Skeletal muscle tissue (tissue), 4 donors: Measurements from ENCODE around the gene CRKL. TPM values are rescaled to one million over a fixed set of nuclear protein-coding genes. Genes with fewer than 3 reads are reported as not detected.
A peak's percentile ranks its signal among the peaks of the same experiment; 100 is the strongest.

Source experiments
- H3K27ac ChIP-seq: one replicate; pipeline ENCODE4 v1.7.0; 2013; ENCODE audit warnings: mild to moderate bottlenecking, low read depth, low read length, inconsistent platforms
- H3K27me3 ChIP-seq, 3 donors: one replicate each; pipeline ENCODE4 v1.7.0; 2013; ENCODE audit warnings: low read length in 3 of 3; ENCODE audit not compliant: control insufficient read depth in 3 of 3, insufficient read depth in 3 of 3
- H3K36me3 ChIP-seq, 3 donors: one replicate each; pipeline ENCODE4 v1.7.0; 2013; ENCODE audit warnings: low read length in 3 of 3; ENCODE audit not compliant: control insufficient read depth in 3 of 3, insufficient read depth in 3 of 3
- H3K4me1 ChIP-seq, 3 donors: one replicate each; pipeline ENCODE4 v1.7.0; 2013; ENCODE audit warnings: low read length in 3 of 3, mild to moderate bottlenecking in 3 of 3; ENCODE audit not compliant: control insufficient read depth in 3 of 3, insufficient read depth in 3 of 3
- H3K4me3 ChIP-seq, 3 donors: one replicate each; pipeline ENCODE4 v1.7.0; 2013; ENCODE audit warnings: low read length in 3 of 3
- H3K9ac ChIP-seq, 3 donors: one replicate each; pipeline ENCODE4 v1.7.0; 2013; ENCODE audit warnings: low read length in 3 of 3, mild to moderate bottlenecking in 3 of 3, moderate library complexity in 2 of 3, low read depth in 1 of 3
- H3K9me3 ChIP-seq, 3 donors: one replicate each; pipeline ENCODE4 v1.7.0; 2013; ENCODE audit warnings: low read length in 3 of 3; ENCODE audit not compliant: control insufficient read depth in 3 of 3
- total RNA-seq: library from RNA; depleted of rRNA; stranded (reverse); fragments of >200 nt; gene quantifications from one replicate; pipeline ENCODE4 v1.2.3, GENCODE V29; 2014
- donor health status: Osteomylitis.

CRKL gene, protein sequence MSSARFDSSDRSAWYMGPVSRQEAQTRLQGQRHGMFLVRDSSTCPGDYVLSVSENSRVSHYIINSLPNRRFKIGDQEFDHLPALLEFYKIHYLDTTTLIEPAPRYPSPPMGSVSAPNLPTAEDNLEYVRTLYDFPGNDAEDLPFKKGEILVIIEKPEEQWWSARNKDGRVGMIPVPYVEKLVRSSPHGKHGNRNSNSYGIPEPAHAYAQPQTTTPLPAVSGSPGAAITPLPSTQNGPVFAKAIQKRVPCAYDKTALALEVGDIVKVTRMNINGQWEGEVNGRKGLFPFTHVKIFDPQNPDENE
- total RNA-seq, result 45.9 TPM

DNA sequence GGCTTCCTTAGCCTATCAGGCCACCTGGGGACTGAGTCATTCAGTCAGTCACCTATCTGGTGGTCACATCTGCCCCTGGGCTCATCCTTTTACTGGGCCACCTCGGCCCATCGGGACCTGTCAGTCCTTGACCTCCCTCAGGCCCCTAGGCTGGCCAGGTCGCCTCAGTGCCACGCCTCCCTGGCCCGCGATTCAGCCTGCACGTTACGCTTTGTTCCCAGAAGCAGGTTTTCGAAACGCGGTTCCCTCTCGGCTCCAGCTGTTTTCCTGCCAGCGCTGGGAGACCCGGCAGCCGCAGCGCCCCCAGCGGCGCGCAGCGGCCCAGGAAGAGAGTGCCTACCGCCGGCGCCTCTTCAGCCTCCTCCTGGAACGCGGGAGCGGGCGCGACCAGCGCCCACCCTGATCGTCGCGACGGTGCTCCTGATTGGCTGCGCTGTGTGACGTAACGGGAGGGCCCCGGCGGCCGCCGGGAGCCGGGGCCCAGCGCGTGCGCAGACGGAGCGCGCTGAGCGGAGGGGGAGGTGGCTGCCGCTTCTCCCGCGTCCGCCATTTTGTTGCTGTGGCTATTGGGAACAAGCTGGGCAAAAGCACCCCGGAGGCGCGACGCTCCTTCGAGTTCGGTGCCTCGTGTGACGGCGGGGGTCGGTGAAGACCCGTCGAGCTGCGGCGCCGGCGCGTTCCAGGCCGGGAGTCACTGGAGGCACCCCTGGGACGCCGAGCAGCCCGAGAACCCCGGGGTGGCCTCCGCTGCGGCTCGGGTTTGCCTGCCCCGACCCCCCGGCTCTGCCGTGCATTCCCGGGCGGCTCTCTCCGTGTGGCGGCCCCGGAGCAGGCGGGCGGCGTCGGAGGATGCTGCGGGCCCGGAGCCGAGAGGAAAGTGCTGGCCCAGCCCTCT, at the start of gene CRKL:
Gene CRKL, plus strand, starts transcription at position 492 of the 895 bp plus-strand sequence. CDS start 528 bp downstream, outside the sequence.
- H3K4me1 ChIP-seq, result peaks cover 12 to 20% (median 17%) of the 10 kb centered on the region in 3 donors
- peak within 1 kb of the TSS; percentile 90 for H3K27ac ChIP-seq
- peaks cover 0 to 3% (median 0%) of the 10 kb centered on the region in 3 donors for H3K36me3 ChIP-seq
- peak within 1 kb of the TSS; percentile 79 to 96 (median 95) for H3K4me3 ChIP-seq
- H3K27me3 ChIP-seq, result no peaks in the 10 kb centered on the region
- H3K9ac ChIP-seq, result peak within 1 kb of the TSS; percentile 89 to 96 (median 90)
- no peaks in the 10 kb centered on the region for H3K9me3 ChIP-seq

DNA sequence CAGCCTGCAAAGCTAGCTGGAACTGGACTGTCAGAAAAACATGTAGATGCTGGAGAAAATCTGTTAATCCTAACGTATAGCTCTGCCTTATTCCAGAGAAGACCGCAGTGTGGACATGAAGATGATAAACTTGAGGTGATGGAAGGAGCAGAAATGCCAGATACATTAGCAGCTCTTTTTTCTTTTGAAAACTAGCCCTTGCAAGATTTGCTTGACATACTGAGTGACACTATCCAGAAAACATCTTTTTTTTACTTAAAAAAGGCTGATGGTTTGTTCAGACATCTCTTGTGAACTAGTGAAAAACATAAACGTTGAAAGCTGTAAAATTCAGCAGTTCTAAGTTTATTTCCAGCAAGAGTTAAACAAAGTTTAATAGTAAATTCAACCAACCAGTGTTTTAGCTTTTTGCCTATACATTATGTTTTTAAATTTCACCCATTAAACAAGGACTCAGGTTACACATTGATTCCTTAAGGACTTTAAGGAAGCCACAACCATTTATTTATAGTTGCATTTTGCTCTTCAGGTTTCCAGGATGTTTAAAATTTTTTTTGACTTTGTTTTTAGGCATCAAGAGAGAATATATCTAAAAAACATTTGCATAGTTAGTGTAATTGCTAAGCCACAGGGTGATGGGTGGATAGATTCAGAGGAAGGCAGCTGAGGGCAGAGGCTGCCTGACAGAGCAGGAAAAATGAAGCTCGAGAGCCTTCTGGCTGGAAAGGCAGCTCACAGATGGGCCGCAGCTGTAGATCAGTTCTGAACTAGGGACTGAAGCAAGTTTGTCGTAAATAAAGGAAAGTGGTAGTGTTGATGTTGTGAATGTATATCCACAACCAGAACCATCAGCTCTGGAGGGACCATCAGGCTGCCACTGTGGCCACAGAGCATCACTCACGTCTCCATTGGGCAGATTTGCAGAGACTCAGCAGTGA, 48.9 kb upstream of the CRKL start:
- Histone ChIP-seq H3K4me3 (no peak overlapping the region), H3K27ac (peak overlapping the region; percentile 86), H3K36me3 (peaks cover 12 to 21% (median 16%) of the 10 kb centered on the region in 3 donors), H3K27me3 (no peaks in the 10 kb centered on the region), H3K4me1 (peaks cover 14 to 30% (median 24%) of the 10 kb centered on the region in 3 donors), H3K9ac (peak overlapping the region in 2 of 3 donors; percentile 48 to 51), H3K9me3 (no peaks in the 10 kb centered on the region)

DNA sequence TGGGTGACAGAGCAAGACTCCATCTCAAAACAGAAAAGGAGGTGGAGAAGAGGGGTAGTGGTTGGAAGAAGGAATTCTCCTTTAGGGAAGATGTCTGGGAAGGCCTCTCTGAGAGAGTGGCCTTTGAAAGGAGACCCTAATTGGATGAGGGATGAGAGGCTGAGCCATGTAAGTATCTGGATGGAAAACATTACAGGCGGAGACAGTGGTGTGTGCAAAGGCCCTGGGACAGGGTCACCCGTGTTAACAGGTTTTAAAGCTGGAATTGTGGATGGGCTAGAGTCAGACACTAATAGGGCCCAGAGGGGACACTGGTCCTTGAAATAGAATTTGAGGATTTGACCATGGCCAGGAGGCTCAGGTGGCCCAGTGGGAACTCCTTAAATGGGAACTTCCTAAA, 48.0 kb upstream of the CRKL start:
- H3K4me1 ChIP-seq, result peaks cover 14 to 26% (median 23%) of the 10 kb centered on the region in 3 donors
- no peak overlapping the region for H3K27ac ChIP-seq

DNA sequence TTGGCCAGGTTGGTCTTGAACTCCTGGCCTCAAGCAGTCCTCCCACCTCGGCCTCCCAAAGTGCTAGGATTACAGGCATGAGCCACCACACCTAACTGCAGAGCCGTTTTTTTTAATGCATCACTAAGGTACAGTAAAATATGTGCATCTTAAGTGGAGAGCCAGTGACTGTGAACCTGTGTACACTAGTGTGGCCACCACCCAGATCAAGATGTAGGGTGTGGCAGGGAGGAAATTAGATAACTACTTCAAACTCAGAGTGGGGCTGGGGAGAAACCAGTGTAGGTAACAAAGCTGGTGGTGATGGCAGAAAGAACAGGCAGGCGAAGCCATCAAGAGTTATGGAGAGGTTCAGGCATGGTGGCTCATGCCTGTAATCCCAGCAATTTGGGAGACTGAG, 44.0 kb upstream of the CRKL start:
- H3K36me3 ChIP-seq, result peaks cover 16 to 21% (median 18%) of the 10 kb centered on the region in 3 donors
- no peak overlapping the region for H3K9ac ChIP-seq
- no peaks in the 10 kb centered on the region for H3K27me3 ChIP-seq
- no peaks in the 10 kb centered on the region for H3K9me3 ChIP-seq
- no peak overlapping the region for H3K27ac ChIP-seq
- H3K4me1 ChIP-seq, result no peaks in the 10 kb centered on the region
- no peak overlapping the region for H3K4me3 ChIP-seq

More for the DNA sequence above, 48.0 kb upstream of the CRKL start:
- Histone ChIP-seq H3K9ac (no peak overlapping the region), H3K27me3 (no peaks in the 10 kb centered on the region), H3K4me3 (no peak overlapping the region), H3K9me3 (no peaks in the 10 kb centered on the region), H3K36me3 (peaks cover 11 to 23% (median 11%) of the 10 kb centered on the region in 3 donors)

DNA sequence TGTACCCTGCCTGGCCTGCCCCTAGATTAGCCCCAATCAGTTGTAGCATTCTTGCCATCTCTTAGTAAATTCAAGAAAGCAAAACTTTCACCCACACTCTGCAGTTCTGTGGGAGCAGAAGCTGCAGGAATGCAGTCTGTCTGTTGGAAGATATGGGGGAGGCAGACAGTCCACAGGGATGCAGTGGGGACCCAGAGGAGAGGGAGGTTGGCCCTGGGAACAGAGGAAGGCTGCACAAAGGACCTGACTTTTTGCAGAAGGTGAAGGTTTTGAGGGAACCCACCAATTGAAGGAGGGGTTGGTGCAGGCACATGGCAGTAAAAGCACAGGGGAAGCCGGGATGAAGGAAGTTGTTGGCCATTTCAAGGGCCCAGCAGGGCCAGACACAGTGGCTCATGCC, 41.9 kb upstream of the CRKL start:
- Histone ChIP-seq H3K27me3 (no peaks in the 10 kb centered on the region), H3K9me3 (no peaks in the 10 kb centered on the region), H3K36me3 (peaks cover 15 to 16% (median 16%) of the 10 kb centered on the region in 3 donors), H3K27ac (no peak overlapping the region), H3K4me3 (no peak overlapping the region), H3K9ac (no peak overlapping the region), H3K4me1 (no peaks in the 10 kb centered on the region)

DNA sequence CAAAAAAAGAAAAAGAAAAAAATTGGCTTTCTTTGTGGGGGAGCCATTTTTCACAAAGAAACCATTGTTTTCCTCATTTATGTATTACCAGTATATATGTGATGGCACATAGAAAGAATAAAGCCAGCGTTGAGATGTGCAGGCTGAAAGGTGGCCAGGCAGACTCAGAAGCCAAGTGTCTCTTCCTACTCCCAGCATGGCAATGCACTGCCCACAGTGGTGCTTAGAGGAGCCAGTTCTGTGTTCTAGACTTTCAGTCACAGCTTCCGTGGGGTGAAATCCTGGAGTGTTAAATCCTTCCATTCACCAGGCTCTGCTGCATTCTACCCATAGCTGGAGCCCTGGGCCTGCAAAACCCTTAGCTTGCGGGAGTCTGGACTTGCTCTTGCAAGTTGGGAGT, 39.5 kb upstream of the CRKL start:
- Histone ChIP-seq H3K4me1 (no peaks in the 10 kb centered on the region), H3K36me3 (peaks cover 16 to 31% (median 26%) of the 10 kb centered on the region in 3 donors), H3K9me3 (no peaks in the 10 kb centered on the region), H3K27me3 (no peaks in the 10 kb centered on the region), H3K4me3 (no peak overlapping the region), H3K27ac (no peak overlapping the region), H3K9ac (no peak overlapping the region)

DNA sequence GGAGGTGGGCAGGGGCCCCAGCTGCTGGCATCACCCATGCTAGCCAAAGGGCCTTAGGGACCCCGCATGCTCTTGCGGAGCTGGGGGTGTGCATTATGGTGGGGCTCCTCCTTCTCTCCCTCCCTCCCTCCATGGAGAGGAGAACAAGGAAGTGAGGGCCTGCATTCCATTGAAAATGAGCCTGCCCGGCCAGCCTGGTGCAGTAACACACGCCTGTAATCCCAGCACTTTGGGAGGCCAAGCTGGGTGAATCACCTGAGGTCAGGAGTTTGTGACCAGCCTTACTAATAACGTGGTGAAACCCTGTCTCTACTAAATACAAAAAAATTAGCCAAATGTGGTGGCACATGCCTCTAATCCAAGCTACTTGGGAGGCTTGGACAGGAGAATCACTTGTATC, 36.0 kb upstream of the CRKL start:
- H3K36me3 ChIP-seq, result peaks cover 20 to 38% (median 36%) of the 10 kb centered on the region in 3 donors

DNA sequence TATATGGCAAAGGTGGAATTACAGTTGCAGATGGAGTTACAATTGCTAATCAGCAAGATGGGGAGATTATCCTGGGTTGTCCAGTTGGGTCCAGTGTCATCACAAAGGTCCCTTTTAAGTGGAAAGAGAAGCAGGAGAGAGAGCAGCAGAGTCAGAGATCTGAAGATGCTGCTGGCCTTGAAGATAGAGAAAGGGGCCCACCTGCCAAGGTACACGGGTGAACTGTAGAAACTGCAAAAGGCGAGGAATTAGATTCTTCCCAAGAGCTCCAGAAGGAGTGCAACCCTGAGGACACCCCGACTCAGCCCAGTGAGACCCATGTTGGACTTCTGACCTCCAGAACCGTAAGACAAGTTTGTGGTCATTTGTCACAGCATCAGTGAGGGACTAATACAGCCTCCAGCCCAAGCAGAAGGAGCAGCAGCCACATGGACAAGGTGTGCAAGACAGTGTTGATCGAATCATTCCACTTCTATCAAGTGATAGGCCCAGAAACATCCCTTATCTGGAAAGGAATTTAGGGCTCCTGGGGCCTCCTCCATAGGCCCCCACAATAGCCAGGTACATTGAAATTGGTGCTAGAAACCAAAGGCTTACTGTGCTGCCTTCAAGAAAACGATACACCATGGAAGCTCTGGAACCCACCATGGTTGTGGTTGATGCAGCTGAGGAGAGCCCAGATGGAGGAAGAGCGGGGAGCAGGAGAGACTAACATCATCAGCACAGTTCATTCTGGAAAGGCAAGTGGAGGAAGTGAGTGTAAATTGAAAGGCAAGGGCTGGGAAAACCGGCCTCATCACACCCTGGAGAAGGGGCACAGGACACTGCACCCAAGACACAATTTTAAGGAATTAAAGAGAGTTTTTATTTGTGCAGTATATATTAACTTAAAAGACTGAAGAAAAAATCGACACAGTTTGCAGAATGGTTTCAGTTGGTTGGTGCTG, 35.1 kb upstream of the CRKL start:
- H3K4me3 ChIP-seq, result no peak overlapping the region
- no peak overlapping the region for H3K9ac ChIP-seq
- peaks cover 21 to 38% (median 36%) of the 10 kb centered on the region in 3 donors for H3K36me3 ChIP-seq
- H3K27ac ChIP-seq, result no peak overlapping the region
- H3K27me3 ChIP-seq, result no peaks in the 10 kb centered on the region
- no peaks in the 10 kb centered on the region for H3K9me3 ChIP-seq
- peaks cover 2 to 6% (median 5%) of the 10 kb centered on the region in 3 donors for H3K4me1 ChIP-seq

More for the DNA sequence above, 36.0 kb upstream of the CRKL start:
- Histone ChIP-seq H3K9me3 (no peaks in the 10 kb centered on the region), H3K4me3 (no peak overlapping the region), H3K9ac (no peak overlapping the region), H3K27me3 (no peaks in the 10 kb centered on the region), H3K27ac (no peak overlapping the region), H3K4me1 (peaks cover 2 to 6% (median 5%) of the 10 kb centered on the region in 3 donors)
